Ecto neural progenitor cell (in vitro differentiated cells): ENCODE results near the gene IPO11.

Source experiments
- DNase-seq: peaks from one replicate; pipeline ENCODE4 v3.0.0-alpha.2; 2018; ENCODE audit warnings: low spot score

Gene IPO11

DNA sequence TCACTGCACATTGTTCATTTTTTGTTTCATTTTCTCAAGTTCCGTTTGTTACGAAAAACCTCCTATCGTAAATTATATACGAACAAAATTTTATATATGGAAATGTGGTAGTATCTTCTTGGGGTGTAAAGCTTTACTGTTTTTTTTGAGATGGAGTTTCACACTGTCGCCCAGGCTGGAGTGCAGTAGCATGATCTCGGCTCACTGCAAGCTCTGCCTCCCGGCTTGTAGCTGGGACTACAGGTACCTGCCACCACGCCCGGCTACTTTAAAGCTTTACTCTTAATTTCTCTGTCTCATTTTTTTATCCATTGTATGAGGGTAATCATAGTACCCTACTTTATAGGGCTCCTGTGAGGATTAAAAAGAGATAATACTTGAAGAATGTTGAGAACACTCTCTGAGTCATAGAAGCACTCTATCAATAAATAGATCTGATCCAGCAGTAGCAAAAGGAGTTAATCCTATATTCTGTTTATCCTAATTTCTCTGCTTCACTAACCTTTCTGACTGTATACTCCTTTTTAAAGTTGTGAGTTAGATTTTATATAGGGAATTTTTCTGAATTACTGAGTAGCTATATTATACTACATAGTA is 160.5 kb downstream of the IPO11 start:
- no peak for DNase-seq

DNA sequence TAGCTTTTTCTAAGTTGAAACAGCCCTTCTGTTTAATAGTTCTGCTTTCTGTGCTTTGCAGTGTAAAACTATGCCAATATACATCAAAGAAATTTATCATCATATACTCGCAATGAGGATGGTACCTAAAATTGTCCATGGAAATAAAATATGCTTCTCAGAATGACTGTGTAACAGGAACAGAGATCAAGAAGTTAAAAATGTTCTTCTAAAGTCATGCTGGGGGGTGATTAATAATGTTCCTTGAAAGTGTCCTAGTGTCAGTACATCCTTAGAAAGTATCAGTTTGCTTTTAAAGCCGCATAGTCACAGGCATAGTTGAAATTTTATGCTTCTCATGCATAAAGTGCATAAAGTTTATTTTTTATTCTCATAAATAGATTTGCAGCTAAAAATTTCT is 162.0 kb downstream of the IPO11 start:
- DNase-seq, result no peak

DNA sequence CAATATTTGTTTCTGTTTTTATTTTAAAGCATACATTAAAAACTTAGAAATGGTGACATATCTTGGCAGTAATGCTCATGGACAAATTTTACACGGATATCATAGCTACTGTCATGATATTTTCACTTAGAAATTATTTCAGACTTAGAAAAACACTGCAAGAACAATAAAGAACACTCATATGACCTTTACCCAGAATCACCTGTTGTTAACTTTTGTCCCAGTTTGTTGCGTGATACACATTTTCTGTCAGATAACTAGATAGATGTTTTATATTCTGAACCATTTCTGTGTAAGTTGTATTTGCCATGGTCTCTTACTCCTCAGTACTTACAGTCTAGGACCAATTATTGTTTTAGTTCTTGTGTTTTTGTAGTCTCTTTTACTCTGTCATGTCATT is 162.5 kb downstream of the IPO11 start:
- DNase-seq, result no peak

DNA sequence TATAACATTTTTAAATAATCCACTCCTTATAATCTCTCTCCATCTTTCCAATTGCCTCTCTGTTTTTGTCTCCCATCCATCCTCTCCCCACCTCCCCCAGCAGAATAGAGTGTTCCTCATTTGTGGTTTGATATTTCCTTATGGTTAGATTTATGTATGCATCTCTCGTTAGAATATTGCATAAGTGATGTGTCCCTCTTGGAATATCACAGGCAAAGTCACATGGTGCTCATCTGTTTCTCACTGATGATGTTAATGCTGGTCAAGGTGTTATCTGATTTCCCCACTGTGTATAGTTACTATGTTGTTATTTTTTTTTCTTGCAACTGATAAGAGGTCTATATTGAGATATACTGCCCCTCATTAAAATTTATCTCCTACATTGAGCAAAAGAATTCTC is 162.9 kb downstream of the IPO11 start:
- no peak for DNase-seq

DNA sequence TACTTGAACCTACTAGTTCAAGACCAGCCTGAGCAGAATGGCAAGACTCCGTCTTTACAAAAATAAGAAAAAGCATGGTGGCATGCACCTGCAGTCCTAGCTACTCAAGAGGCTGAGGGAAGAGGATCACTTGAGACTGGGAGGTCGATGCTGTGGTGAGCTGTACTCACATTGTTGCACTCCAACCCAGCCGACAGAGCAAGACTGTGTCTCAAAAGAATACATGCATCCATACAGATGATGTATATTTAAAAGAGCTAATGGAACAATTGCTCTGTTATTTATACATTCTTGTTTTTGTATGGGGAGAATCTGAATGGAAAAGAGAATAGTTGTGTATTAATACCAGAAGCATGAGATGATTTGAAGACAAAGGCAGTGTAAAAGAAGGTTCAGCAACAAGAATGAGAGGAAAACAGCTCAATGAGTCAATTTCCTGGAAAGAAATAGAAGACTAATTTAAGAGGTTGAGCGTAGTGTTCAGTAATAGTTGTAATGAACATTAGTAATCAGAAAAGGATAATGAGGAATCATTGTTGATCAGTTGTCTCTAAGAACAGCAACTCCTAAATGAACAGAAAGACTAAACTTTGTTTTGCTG is 164.1 kb downstream of the IPO11 start:
- DNase-seq, result no peak

DNA sequence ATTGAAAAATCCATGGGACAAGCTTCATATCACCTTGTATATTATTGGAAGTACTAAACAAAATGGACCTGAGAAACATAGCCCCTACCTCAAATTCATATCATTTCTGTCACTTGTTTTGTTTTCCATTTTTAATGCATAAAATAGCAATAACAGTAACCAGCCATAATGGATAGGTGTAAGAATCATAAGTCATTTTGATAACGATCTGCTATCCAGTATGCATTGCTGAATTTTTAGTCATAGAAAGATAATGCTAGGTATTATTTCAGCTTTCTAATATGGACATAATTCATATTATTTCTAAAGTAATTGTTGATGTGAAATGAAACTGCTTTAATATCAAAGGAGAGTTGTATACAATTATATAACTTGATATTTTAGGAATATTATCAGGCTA is 164.9 kb downstream of the IPO11 start:
- DNase-seq, result no peak

DNA sequence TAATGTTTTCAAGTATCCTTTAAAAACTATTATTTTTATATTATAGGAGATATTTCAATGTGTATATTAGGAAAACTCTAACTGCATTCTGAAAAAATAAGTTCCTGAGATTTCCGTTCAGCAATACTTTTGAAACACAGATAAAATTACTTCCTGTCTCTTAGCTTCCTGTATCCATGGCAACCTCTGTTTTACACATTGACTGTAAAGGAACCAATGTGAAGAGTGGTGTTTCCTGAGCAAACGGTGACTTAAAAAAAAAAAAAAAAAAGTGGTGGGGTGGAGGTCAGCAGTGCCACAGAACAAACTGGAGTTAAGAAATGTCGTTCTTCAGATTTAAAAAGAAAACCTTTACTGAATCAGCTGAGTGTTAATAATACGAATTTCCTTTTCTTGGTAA is 166.0 kb downstream of the IPO11 start, which contains the start of gene LRRC70:
LRRC70 (plus strand) TSS at position 280 of the 400 bp plus-strand sequence. CDS start 620 bp downstream, outside the sequence.
- no peak for DNase-seq

DNA sequence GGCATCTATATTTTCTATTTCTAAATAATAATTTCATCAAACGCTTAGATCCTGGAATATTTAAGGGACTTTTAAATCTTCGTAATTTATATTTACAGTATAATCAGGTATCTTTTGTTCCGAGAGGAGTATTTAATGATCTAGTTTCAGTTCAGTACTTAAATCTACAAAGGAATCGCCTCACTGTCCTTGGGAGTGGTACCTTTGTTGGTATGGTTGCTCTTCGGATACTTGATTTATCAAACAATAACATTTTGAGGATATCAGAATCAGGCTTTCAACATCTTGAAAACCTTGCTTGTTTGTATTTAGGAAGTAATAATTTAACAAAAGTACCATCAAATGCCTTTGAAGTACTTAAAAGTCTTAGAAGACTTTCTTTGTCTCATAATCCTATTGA is 167.2 kb downstream of the IPO11 start:
- no peak for DNase-seq

DNA sequence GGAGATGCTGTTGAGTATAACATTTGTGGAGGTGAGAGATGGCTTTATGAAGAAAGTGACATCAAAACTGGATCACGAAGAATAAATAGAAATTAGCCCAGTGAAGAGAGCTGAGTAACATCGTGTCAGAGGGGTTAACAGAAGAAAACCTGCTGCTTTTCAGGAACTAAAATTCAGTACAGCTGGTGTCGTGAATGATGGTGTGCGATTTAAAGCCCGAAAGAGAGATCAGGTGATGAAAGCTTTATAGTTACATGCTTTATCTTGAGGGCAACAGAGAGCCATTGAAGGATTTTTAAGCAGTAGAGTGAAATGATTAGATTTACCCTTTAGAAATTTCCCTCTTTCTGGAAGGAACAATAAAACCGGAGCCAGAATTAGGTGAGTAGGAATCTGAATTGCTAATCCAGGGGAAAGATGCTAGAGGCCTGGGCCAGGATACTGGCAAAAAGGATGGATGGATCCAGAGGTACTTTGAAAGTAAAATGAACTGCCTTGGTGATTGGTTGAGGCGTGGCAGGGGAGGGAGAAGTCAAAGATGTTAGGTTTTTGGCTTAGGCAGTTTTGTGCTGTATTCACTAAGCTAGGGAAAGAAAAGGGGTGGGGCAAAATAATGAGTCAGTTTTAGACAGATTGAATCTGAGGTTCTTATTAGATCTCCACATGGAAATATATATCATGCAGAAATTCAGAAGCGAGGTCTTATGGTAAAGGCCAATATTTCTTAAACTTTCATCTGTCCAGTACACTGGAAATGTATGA is 169.5 kb downstream of the IPO11 start:
- no peak for DNase-seq

DNA sequence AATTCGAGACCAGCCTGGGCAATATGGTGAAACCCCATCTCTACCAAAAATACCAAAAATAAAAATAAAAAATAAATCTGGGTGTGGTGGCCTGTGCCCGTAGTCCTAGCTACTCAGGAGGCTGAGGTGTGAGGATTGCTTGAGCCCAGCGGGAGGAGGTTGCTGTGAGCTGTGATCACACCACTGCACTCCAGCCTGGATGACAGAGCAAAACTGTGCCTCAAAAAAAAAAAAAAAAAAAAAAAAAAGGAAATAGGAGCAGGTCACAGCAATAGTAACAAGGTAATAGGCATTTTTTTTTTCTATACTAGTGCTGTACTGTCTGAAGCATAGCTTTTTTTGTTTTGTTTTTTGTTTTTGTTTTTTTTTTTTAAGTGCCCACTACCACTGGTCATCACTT is 171.8 kb downstream of the IPO11 start:
- no peak for DNase-seq

DNA sequence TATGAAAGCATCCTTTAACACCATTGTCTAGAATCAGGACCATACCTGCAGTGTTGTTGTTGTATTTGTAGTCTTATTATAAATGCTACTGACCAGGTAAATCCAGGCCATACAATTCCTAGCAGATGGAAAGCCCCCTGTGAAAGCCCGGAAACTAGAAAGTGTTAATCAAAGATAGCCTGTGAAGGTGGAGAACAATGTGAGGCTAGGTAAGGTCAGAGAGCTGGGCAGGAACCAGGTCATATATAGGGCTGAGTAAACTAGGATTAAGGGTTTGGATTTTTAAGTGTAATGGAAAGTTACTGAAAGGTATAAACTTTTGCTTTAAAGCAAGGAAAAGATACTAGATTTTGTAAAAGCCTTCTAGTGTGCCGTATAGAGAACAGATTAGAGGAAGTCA is 172.7 kb downstream of the IPO11 start:
- no peak for DNase-seq

DNA sequence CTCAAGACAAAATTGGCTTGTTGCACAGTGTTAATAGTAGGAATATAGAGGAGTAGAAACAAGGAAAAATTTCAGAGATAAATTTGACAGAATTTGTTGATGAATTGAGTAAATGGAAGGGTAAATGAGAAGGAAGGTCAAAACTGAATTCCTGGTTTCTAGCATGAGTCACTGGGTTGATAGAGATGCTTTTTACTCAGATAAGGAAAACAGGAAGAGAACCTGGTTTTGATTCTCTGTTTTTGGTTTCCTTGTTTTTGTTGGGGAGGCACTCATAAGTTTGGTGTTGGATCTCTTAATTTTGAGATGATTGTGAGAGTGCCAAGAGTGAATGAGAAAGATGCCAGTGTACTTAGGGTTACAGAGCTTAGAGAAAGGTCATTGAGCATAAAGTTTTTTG is 173.2 kb downstream of the IPO11 start:
- DNase-seq, result no peak

DNA sequence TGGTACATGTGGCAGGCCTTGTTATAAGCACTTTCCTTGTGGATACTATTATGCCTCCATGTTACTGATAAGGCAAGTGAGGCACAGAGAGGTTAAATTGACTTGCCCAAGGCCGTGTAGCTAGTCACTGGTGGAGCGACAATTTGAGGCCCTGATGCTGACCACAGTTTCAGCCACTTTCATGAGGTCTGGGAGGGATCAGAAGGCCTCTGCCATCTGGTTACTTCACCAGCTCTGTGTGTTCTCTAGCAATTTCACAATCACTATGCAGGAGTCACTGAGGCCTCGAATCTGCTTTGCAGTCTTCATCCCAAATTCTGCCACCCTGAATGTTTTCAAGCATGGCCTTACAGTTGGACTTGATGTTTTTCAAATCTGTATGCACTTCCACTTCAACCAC is 175.2 kb downstream of the IPO11 start:
- DNase-seq, result no peak

DNA sequence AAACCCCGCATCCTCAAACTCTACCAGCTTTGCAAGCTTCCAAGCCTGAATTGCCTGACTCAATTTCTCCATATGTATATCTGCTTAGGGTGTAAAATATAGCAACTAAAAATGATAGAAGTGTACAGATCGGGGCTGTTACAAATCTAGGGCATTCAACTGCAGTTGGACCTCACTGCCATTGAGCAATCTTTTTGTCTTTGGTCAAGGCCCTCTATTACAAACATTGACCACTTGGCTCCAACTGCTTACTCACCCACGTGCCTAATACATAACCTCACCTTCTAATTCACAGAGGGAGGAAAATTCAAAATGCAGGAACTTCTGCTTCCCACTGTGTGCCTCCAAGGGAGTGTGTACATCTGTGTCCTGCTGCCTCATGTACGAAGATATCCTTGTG is 176.1 kb downstream of the IPO11 start:
- no peak for DNase-seq

DNA sequence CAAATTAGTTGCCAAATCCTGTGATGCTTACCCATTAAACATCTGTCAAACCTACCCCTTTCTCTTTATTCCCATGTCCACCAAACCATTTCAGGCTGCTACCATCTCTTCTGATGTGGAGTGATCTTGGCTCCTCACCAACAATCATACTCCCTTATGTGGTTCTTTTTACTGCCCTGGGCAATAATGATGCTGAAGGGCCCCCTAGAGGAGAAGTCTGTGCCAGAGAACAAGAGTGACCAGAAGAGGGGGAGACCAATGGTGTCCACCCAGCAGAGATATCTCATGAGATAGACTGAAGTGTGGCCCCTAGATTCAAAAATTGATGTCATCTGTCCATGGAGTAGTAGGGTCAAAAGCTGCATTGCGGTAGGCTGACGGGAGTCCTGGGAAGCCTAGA is 176.9 kb downstream of the IPO11 start:
- no peak for DNase-seq

DNA sequence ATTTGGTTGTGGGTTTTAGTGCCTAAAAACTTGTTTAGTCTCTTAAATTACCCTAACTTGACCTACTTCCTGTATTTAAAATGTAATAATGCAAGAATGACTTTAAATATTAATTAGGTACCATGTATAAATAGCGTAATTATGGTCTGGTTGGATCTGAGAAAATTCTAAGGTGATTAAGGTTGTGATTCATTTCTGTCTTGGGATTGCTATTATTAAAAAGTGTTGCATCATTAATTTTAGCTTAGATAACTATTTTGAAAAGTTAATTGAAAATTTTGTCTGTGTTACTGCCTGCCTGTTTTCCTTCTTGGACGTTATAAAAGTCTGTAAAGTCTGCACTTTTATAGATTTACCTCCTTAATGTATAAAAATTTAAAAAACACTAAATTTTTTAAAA is 177.8 kb downstream of the IPO11 start:
- no peak for DNase-seq

DNA sequence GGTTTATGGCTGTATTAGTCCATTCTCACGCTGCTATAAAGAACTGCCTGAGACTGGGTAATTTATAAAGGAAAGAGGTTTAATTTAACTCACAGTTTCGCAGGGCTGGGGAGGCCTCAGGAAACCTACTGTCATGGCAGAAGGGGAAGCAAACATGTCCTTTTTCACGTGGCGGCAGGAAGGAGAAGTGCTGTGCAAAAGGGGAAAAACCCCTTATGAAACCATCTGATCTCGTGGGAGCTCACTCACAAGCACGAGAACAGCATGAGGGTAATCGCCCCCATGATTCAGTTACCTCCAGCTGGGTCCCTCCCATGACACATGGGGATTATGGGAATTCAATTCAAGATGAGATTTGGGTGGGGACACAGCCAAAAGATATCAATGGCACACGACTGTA is 180.0 kb downstream of the IPO11 start:
- no peak for DNase-seq

DNA sequence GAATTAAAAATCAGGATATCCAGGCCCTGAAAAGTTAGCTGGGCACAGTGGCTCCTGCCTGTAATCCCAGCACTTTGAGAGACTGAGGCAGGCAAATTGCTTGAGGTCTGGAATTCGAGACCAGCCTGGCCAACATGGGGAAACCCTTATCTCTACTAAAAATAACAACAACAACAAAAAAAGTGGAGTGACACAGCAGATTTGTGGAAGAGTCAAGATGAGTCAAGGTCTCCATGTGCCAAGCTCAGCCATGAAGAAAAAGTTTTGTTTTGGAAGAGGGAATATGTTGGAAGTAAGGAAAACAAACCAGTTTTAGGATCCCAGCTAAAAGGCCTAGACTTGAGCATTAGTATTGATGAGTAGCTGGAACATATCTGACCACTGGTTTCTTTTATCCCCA is 180.8 kb downstream of the IPO11 start:
- no peak for DNase-seq

DNA sequence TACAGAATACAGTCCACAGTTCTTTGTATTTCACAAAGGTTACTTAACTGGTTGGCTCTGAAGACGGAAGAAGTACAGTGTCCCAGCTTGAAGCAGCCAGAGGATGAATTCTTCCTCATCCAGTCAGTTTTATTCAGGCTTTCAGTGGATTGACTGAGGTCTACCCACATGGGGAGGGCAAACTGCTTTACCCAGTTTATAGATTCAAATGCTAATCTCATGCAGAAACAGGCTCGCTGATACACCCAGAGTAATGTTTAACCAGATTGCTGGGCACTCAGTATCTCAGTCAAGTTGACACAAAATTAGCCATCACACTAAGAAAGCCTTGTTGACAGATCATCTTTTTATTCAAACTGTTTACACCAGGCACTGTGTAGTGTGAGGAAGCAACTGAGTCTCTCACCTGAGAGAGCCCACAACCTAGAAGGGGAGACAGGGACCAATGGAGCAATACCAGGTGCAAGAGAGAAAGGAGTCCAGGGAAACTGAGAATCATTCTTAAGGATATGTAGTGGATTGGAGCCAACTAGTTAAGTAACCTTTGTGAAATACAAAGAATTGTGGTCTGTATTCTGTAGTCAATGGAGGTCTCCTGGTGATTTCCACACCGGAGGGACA is 181.9 kb downstream of the IPO11 start:
- no peak for DNase-seq

DNA sequence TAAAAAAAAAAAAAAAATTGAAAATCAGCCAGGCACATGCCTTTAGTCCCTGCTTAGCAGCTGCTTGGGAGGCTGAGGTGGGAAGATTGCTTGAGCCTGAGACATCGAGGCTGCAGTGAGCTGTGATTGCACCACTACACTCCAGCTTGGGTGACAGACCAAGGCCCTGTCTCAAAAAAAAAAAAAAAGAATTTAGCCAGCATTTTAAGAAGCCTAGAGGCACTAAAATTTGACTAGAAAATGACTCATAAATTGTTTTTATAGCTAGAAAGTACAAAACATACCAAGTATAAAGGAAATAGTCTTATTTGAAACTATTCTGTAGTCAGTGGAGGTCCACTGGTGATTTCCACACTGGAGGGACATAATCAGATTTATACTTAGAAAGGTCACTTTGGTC is 183.5 kb downstream of the IPO11 start:
- no peak for DNase-seq

DNA sequence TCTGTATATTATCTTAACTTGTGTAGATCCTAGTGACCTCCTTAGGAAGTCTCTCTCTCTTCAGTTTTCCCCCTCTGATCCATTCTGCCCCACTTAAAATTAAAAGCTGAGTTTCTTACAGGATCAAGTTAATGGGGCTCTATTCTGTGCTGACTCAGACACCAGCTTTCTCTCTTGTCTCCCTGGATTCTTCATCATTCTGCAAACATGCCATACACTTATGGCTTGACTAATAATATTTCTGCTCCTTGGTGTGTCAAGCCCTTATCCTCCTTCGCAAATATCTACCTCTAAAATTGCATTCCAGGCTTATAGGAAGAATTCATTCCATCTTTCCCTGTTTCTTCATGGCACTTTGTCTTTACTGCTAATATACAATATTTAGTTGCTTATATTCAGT is 184.1 kb downstream of the IPO11 start:
- DNase-seq, result no peak

DNA sequence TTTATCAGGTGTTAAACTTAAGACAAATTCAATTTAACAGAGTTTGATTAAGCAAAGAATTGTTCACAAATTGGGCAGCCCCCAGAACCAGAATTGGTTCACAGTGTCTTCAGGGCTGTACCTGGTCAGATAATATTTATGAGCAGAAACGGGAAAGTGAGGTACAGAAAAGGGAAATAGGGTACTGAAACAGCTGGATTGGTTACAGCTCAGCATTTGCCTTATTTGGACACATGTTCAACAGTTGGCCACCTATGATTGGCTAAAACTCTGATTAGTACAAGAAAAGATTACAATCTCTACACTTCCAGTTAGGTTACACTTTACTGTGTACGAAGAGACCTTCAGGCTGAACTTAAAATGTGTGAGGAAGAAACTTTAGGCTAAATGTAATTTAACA is 184.8 kb downstream of the IPO11 start:
- no peak for DNase-seq

DNA sequence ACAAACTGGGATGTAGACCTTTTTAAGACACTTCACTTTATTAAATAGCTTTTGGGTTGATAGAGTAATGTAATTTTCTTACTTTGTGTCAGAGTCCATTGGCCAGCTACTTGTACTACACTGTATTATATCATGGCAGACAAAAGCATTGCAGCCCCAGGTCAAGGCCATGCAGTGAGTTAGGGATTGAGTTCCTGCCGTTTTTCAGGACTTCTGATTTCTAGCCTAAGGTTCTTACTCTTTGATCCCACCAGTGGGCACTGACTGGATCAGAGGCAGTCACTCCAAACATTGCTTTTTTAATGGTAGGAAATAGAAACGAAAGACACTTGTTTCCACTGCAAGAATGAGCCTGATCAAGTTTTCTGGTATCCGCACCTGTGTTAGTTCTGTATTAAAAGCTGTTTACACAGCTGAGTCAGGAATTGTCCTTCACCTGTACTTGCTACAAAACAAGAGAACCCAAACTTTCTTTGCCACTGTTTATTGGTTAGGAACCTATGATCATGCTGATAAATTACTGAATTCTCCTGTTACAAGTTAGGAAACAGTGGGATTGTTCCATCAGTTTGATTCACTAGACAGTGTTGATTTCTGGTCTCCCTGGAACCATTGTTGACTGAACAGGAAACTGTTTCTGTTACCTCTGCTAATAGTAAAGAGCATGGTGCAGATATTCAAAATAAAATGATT is 188.1 kb downstream of the IPO11 start:
- DNase-seq, result no peak
